EL (cell line): ENCODE measurements around the gene TRPC4AP.

ENCODE experiments used
- DNase-seq: peaks from one replicate; pipeline ENCODE4 v3.0.0-alpha.2; 2016

TRPC4AP gene

DNA sequence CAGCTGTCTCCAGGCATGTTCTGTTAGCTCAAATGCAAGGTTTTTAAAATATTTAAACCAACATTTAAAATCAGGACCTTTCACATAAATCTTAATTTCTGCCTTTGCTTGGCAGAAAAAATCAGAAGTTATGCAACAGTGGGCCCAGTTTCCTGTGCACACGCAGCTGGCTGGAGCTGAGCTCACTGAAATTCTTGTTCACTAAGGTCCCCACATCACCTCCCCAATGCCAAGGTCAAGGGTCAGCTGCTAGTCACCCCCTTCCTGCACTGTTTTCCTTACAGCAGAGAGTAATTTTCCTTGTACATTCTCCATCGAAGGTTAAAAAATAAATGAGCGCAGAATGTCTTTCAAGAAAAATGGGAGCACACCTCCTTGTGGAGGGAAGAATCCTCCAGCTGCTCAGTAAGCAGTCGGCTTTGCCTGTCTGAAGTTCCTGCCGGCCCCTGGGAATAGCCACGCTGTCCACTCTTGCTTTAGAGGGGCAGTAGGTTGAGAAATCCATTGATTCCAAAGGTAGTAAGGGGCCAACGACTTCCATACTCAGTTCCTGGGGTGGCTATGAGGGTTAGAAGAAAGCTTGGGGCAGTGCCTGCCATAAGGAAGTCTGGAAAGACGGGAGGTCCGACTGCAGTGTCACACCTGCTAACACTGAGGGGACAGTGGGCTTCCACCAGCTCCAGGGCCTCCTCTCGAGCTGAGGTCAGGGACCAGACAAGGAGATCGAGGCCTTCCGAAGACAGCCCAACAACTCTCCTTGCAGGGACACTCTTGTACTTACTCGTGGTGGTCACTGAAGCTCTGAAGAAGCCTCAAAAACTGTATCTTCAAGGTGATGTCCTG lies 80.2 kb downstream of the TRPC4AP start:
- no peak for DNase-seq

GRCh38 chr20:35011589-35012226 lies 80.9 kb downstream of the TRPC4AP start:
- DNase-seq = no peak

DNA sequence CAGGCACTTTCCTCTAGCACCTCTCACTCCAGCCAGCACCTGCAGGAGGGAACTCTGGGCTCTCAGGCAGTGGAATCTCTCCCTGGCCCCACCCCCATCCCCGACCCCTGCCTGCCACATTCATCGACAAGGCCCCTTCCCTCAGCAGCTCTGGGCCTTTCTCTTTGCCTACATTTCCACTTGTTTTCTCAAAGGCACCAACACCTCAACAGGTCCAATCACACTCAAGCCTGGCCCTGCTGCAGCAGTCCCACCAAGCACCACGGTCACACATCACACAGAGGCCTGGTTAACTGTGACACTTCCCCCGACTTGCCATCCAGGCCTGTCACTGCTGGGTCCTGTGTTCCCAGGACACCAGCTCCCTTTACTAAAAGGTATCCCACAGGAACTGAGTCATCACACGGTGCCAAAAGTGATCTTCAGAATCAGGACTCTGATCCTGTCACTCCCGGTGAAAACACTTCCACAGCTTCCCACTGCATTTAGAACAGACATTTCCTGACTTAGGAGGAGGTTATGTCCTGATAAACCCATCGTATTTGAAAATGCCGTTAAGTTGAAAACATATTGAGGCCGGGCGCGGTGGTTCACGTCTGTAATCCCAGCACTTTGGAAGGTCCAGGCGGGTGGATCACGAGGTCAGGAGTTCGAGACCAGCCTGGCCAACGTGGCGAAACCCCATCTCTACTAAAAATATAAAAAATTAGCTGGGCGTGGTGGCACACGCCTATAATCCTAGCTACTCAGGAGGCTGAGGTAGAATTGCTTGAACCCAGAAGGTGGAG lies 82.0 kb downstream of the TRPC4AP start:
- no peak for DNase-seq

- DNase-seq = no peak
Measured at GRCh38 chr20:35009665-35010328, 82.8 kb downstream of the TRPC4AP start.

DNA sequence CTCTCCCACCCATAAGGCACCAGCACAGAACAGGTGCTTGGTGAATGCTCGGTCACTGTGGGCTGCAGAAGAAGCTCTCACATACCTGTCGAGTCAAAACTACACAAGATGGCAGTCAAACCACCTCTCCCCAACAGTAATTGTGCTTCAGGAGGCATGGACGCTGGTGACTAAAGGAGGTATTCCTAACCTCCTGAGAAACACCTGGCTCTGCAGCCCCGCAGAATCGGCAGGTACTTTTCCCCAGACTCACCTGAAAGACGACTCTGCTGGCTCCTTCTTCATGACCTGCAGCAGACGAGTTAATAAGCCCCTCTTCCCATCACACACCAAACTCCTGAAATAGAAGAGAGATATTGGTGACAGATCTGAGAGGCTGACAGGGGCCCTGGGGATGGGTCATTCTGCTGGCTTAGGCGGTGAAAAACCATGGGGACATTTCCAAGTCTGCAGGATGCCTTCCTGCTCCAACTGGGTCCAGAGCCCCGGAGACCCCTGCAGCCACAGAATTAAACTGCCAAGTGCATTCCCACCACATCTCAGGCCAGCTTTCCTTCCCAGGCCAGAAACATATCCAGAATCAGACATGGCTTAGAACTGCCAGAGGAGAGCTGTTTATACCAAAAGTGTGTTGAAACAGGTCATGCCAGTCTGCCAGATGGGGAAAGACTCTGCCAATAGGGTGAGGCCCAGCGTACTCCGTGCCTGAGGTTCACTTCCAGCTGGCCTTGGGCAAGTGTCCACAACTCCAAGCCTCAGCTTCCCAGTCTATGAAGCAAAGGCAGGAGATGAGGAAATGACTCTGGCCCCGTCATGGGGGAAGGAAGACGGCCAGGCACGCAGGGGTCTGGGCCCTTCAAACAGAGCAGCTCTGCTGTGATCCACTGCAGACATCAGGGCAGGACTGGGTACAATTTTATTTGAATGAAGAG lies 83.9 kb downstream of the TRPC4AP start:
- DNase-seq = no peak

DNA sequence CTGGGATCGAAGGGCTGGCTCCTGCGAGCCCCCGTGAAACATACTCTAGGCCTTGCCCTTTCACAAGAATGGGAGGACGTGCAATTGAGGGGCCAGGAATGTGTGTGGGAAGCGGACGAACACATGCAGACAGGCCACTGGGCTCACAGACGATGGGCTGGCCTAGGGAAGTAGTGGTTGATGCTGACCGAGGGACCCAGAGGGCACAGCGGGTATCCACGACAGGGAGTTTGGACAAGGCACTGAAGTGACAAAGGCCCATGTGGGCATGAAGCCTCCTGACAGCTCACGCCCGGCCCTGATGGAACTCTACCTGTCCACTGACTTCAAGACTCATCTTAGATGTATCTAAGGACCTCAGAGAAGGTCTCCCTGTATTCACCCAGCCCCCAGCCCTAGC lies 84.7 kb downstream of the TRPC4AP start:
- DNase-seq = no peak

DNA sequence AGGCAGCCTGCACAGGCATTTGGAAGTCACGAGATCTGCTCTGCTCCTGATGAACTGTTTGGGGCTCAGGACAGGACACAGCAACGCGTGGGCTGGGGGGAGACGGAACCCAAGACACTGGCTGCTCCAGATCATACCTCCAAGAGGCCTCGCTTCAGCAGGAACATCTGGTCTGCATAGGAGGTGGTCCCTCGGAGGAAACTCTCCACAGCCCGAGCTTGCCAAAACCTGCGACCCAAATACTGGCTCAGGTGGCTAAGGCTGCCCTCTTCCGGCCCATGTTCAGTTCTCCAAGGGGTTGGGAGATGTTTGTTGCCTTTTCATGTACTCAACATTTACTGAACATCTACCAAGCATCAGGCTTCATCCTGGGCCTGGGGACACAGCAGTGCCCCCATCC lies 85.2 kb downstream of the TRPC4AP start:
- no peak for DNase-seq

DNA sequence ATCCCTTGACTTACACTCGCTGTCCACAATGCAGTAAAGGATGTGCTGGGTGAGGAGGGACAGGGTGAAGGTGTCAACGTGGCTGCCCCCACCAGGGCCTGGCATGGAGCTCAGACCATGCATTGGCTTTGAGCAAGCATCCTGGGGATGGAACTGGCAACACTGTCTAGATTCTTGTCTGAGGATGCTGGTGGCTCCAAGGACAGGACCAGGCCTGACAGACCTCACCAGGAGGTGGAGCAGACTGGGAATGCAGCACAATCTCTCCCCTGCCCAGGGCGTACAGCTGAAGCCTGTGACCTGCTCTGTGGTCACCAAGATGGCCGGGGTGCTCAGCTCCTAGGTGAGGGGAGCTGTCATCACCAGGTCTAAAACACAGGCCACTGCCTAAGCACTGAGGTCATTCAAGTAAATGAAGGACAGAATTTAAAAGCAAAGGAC lies 86.1 kb downstream of the TRPC4AP start:
- DNase-seq = no peak

DNA sequence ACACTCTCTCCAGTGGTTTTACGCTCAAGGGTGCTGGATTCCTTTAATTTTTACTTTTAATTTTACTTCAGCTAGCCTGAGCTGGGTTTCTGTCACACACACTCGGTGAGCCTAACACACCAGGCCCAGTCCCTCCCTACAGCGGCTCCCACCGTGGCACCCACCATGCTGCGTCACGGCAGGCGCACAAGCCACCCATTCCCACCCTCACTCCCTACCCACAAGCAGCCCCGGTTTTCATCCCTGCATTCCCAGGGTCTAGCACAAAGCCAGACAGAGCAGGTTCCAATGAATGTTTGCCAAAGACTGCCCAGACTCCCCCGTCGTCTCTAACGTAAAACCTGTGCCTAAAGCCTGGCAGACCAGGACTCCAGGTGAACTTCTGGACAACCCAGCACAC lies 86.6 kb downstream of the TRPC4AP start:
- DNase-seq = no peak

DNA sequence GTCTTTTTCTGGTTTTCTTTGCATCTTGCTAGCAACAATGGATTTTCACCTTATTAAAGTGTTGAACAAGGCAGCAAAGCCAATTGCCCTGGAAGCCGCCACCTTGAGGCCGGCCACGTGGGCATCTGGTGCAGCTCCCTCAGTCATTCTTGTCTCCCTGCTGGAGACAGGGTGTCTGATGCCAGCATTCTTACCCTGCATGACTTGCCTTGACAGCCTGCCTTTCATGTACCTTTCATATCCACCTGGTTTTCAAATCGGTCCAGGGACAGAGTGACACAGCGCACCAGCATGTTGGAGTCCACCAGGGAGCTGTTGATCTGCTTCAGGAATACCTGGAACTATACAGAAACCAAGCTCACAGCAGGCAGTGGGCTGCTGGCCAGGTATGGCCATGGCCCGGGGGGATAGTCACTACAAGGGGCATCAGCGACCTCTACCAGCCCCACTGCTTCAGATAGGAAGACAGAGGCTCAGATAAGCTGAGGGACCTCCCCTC lies 87.1 kb downstream of the TRPC4AP start:
- DNase-seq = no peak

DNA sequence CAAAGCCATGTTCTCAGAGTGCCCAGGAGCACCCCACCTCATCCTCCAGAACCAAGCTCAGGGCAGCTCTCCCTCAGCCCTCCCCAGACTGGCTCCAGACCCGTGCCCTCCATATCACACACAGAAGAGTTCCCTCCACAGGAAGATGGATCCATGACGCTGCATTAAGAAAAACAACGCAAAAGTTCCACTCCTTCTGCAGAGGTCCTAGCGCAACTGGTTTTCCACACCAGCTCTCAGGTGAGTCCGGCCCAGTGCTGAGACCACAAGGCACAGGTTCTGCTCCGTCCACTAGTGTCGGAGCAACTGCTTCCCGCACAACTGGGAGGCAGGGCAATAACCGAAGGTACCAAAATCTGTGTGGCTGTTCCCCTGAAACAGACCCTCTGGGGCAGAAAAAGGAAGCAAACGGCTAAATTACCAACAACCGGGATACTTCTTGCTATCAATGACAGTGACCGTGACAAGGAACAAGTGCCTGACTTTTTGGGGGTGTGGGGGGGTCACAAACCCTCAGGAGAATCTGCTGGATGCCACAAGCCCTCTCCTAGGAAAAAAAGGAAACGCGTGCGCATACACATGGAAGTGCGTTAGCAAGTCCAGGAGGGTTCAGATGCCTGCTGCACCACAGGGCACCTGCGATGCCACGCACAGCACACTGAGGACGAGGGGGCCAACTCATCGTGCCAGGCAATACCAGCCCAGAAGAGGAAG lies 87.7 kb downstream of the TRPC4AP start:
- no peak for DNase-seq

GRCh38 chr20:35004051-35004725 lies 88.4 kb downstream of the TRPC4AP start:
- DNase-seq = no peak

GRCh38 chr20:35003211-35004031 lies 89.2 kb downstream of the TRPC4AP start:
- DNase-seq = no peak

DNA sequence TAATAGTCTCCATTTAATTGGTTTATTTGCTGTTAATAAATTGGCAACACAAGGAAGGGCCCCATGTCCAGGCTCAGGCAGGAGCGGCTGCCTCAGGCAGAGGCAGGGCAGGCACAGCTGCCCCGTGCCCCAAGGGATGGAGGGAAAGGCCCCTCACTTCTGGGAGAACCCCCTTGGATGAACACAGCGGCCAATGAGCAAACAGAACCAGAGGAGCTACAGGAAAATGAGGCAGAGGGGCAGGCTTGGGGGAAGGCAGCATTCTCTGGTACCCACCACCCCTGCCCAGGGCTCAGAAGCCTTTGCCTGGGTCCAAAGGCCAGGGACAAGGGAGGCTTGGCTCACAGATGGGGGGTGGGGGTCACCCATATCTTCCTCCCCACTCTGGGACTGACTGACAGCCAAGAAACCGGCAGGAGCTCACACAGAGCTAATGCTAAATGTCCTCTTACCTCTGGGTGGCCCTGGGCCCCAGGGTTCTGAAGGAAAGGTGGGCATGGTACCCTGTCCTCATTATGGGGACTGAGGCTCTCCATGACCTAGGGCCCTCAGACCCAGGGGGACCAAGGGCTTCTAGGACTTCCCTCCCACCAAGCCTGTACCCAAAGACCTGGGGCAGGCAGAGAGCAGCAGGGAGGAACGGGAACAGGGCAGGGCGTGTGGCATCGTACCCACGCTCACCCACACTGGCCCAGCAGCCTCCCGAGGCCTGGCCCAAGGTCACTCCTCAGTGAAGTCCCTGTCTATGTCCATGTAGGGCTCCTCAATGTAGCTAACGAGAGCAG lies 90.0 kb downstream of the TRPC4AP start:
- no peak for DNase-seq

GRCh38 chr20:35001596-35002362 lies 90.8 kb downstream of the TRPC4AP start:
- no peak for DNase-seq

- no peak for DNase-seq
Measured at GRCh38 chr20:35000922-35001595, 91.5 kb downstream of the TRPC4AP start.

DNA sequence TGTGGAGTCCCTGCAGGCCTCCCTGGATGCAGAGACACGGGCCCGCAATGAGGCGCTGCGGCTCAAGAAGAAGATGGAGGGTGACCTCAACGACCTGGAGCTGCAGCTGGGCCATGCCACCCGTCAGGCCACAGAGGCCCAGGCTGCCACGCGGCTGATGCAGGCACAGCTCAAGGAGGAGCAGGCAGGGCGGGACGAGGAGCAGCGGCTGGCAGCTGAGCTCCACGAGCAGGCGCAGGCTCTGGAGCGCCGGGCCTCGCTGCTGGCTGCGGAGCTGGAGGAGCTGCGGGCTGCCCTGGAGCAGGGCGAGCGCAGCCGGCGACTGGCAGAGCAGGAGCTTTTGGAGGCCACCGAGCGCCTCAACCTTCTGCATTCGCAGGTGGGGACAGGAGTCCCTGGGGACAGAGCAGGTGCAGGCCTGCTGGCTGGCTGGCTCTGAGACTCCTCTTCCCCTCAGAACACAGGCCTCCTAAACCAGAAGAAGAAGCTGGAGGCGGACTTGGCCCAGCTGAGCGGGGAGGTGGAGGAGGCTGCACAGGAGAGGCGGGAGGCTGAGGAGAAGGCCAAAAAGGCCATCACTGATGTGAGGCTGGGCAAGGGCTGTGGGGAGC lies 92.2 kb downstream of the TRPC4AP start:
- DNase-seq = no peak
